NCI-H345 treated with DMSO at 0.1 percent for 48 hours (cell line): Measurements from ENCODE around the gene FGGY.
A peak's percentile ranks its signal among the peaks of the same experiment; 100 is the strongest.

ENCODE experiments used
- DNase-seq: peaks from one replicate; lab custom pipeline; 2025; ENCODE audit not compliant: unreplicated experiment; lab: John Stamatoyannopoulos, UW

Gene FGGY

GRCh38 chr1:59672851-59673572 is 376.1 kb downstream of the FGGY start:
- DNase-seq, result no peak

GRCh38 chr1:59673573-59674450 is 376.9 kb downstream of the FGGY start:
- DNase-seq, result no peak

- peak; percentile 54 for DNase-seq
These were observed 377.7 kb downstream of the FGGY start for GRCh38 chr1:59674595-59674994.

GRCh38 chr1:59675936-59676335 is 379.0 kb downstream of the FGGY start:
- no peak for DNase-seq

DNA sequence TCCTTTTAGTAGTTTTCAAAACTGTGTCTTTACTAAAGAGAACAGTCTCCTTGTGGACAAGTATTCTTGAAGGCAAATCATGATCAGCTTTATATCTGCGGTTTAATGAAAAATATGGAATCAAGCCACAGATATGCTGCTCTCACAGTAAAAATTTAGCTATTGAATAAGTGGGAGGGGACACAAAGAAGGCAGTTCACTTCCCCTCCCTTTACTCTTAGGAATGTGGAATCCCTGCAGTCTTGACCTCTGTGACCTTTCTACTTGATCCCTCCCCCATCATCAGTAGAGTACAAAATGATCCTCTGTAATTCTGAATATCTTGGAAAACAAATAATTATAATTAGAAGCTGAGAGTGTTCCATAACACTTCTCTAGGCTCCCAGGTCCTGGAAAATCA is 381.1 kb downstream of the FGGY start:
- DNase-seq, result no peak

- no peak for DNase-seq
These were observed 381.8 kb downstream of the FGGY start for GRCh38 chr1:59678493-59679228.

DNA sequence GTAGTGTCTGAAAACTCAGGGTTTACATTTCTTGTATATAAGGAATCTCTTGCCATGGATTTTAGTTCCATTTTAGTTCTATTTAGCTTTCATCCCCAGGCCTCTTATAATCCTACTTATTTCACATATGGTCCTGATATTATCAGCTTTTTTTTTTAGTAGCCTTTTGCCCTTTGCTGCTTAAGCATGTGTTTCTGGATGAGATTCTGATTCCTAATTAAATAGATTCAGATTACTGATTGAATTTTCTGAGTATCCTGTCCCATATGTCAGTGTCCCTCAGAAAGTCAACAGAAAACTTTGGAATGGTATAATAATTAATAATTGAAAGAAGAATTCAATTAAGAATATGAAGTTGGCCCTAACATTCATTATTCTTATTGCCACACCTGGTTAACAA is 383.1 kb downstream of the FGGY start:
- no peak for DNase-seq

DNA sequence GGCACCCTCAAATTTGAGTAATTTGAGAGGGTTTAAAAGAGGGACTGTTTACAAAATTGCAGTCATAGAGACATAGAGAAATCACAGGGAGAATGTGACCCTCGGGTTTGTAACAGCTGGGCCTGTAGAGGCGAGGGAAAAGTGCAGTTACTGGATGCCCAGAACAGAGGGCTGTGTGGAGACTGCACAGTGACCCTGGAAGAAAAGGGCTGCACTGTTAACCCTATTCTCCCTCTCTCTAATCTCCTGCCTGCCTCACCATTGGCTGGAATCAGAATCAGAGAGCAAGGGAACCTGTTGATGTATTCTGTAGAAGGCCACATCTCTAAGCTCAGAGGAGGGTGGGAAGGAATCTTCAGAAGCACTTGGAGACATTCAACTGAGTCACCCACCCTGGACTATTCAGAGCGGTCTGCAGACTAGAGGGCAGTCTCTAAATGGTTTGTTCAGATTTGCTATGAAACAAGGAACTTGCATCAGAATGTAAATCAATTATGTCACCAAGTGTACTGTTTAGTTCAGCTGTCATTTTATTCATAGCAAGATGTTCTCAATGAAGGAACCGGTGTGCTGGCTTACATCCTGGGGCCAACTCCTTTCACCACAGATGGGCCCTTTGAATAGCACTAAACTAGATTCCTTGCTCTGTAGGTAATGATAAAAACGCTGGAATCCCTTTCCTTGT is 385.6 kb downstream of the FGGY start:
- no peak for DNase-seq

DNA sequence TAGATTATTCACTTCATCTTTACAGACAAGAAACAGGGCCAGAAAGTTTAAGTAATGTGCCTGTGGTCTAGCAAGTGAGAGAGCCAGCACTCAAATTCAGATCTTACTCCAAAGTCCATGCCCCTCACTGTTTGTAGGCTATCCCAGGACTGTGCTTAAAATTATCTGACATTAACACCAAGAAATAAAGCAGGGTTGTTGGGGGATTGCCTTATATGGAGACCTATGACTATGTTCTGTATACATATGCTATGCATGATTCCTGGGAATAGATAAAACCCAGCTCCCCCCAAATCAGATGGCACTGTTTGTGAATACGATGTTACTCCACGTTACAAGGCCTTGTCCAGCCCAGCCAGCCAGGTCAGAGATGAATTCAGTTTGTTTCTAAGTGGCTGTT is 386.3 kb downstream of the FGGY start:
- no peak for DNase-seq

- no peak for DNase-seq
These were observed 387.8 kb downstream of the FGGY start for GRCh38 chr1:59684698-59685097.

- no peak for DNase-seq
These were observed 388.2 kb downstream of the FGGY start for GRCh38 chr1:59685101-59685500.

GRCh38 chr1:59685666-59686065 is 388.8 kb downstream of the FGGY start:
- peak; percentile 72 for DNase-seq

- peak; percentile 73 for DNase-seq
These were observed 389.3 kb downstream of the FGGY start for GRCh38 chr1:59686170-59686569.

DNA sequence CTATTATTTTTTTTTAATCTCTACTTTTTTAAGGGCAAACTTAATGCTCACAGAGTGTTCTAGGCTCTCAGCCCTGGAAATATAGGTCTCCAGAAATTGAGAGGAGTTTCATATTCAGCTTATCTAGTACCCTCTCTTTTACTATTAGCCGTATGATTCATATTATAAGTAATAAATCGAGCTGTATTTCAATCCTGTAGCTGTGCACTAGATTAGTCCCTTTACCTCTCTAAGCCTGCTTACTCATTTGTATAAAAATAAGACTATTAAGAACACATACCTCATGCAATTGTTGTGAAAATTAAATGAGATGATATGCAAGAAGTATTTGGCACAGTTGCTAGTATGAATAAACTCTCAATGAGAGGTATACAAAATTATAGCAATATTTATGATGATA is 389.7 kb downstream of the FGGY start:
- no peak for DNase-seq

- DNase-seq, result no peak
These were observed 390.2 kb downstream of the FGGY start for GRCh38 chr1:59687081-59687480.

- DNase-seq, result no peak
These were observed 392.1 kb downstream of the FGGY start for GRCh38 chr1:59688976-59689375.

GRCh38 chr1:59689730-59690129 is 392.8 kb downstream of the FGGY start:
- DNase-seq, result no peak

GRCh38 chr1:59690171-59690930 is 393.5 kb downstream of the FGGY start:
- DNase-seq, result no peak

- no peak for DNase-seq
These were observed 394.4 kb downstream of the FGGY start for GRCh38 chr1:59691261-59691660.

- DNase-seq, result no peak
These were observed 395.7 kb downstream of the FGGY start for GRCh38 chr1:59692591-59692990.
